MM.1S (cell line): ENCODE measurements around the gene PRPS1.

Source experiments
- DNase-seq: peaks from one replicate; pipeline ENCODE4 v3.0.0-alpha.2; 2015
- H2AFZ ChIP-seq: fragments of 300-600 bp; sonication (generic); 2 replicates; pipeline ENCODE4 v1.6.0; 2016; ENCODE audit warnings: antibody characterized with exemption, low read length
- H3F3A ChIP-seq: fragments of 300-600 bp; sonication (generic); 2 replicates; pipeline ENCODE4 v1.6.1; 2016; ENCODE audit warnings: mild to moderate bottlenecking, antibody characterized with exemption, low read length, moderate library complexity, mixed read lengths; ENCODE audit not compliant: insufficient read depth
- H3K27ac ChIP-seq: fragments of 300-600 bp; sonication (generic); 2 replicates; pipeline ENCODE4 v1.5.1; 2016; ENCODE audit warnings: mild to moderate bottlenecking, low read length
- H3K27me3 ChIP-seq: fragments of 300-600 bp; sonication (generic); replicated peaks from 2 replicates; pipeline ENCODE4 v1.6.0; 2016; ENCODE audit warnings: low read length; ENCODE audit not compliant: insufficient read depth
- H3K36me3 ChIP-seq: fragments of 300-600 bp; sonication (generic); replicated peaks from 2 replicates; pipeline ENCODE4 v1.6.1; 2016; ENCODE audit warnings: mild to moderate bottlenecking, low read length, mixed read lengths; ENCODE audit not compliant: insufficient read depth
- H3K4me1 ChIP-seq: fragments of 300-600 bp; sonication (generic); 2 replicates; pipeline ENCODE4 v1.6.1; 2016; ENCODE audit warnings: low read length, mixed read lengths
- H3K4me2 ChIP-seq: fragments of 300-600 bp; sonication (generic); 2 replicates; pipeline ENCODE4 v1.6.0; 2016; ENCODE audit warnings: low read depth, low read length
- H3K4me3 ChIP-seq: fragments of 300-600 bp; sonication (generic); 2 replicates; pipeline ENCODE4 v1.5.1; 2016; ENCODE audit warnings: low read length, mixed read lengths
- H3K79me2 ChIP-seq: fragments of 300-600 bp; sonication (generic); 2 replicates; pipeline ENCODE4 v1.6.1; 2016; ENCODE audit warnings: mixed run types, low read length, mixed read lengths
- H3K9ac ChIP-seq: fragments of 300-600 bp; sonication (generic); 2 replicates; pipeline ENCODE4 v1.6.1; 2016; ENCODE audit warnings: low read length, mixed read lengths
- H3K9me2 ChIP-seq: fragments of 300-600 bp; sonication (generic); replicated peaks from 2 replicates; pipeline ENCODE4 v1.6.1; 2016; ENCODE audit warnings: mild to moderate bottlenecking, low read length, mixed read lengths; ENCODE audit not compliant: insufficient read depth
- H3K9me3 ChIP-seq: fragments of 300-600 bp; sonication (generic); replicated peaks from 2 replicates; pipeline ENCODE4 v1.6.1; 2016; ENCODE audit warnings: mild to moderate bottlenecking, low read length, mixed read lengths; ENCODE audit not compliant: insufficient read depth
- H4K20me1 ChIP-seq: fragments of 300-600 bp; sonication (generic); 2 replicates; pipeline ENCODE4 v1.6.1; 2016; ENCODE audit warnings: mild to moderate bottlenecking, low read length, moderate library complexity, mixed read lengths; ENCODE audit not compliant: insufficient read depth
- EZH2 ChIP-seq: fragments of 300-600 bp; sonication (generic); optimal IDR thresholded peaks from 2 replicates; pipeline ENCODE3; 2017; ENCODE audit warnings: low read depth, mild to moderate bottlenecking, antibody characterized with exemption, low read length, mixed read lengths
- EZH2phosphoT487 ChIP-seq: fragments of 300-600 bp; sonication (generic); IDR thresholded peaks from 2 replicates; pipeline ENCODE4 v1.6.1; 2018; ENCODE audit warnings: antibody characterized with exemption, low read length
- TF ChIP-seq, protein P1 (sequence below): fragments of 300-600 bp; sonication (generic); IDR thresholded peaks from 2 replicates; pipeline ENCODE4 v1.5.1; 2016; ENCODE audit warnings: antibody characterized with exemption, low read length, mixed read lengths

Gene PRPS1

DNA sequence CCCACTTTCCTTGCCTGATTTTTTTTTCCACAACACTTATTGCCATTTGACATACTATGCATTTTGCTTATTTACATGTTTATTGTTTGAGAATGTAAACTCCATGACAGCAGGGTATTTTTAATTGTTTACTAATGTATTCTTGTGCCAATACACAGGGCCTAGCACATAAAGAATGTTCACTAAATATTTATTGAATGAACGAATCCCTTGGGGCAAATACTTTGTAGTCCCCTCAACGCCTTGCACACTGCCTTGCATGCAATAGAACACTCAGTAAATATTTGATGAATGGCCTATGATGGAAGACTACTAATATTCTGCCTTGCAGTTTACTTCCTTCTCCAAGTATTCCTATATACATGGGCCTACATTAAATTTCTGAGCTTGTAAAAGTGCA lies 1.4 kb upstream of the PRPS1 start:
- no peak overlapping the region for H3K27ac ChIP-seq
- no peaks in the 10 kb centered on the region for H3K9me3 ChIP-seq
- H3K27me3 ChIP-seq: no peaks in the 10 kb centered on the region
- H3K4me3 ChIP-seq: no peak overlapping the region
- no peaks in the 10 kb centered on the region for H3K9me2 ChIP-seq
- DNase-seq: no peak
- TF ChIP-seq, protein P1, sequence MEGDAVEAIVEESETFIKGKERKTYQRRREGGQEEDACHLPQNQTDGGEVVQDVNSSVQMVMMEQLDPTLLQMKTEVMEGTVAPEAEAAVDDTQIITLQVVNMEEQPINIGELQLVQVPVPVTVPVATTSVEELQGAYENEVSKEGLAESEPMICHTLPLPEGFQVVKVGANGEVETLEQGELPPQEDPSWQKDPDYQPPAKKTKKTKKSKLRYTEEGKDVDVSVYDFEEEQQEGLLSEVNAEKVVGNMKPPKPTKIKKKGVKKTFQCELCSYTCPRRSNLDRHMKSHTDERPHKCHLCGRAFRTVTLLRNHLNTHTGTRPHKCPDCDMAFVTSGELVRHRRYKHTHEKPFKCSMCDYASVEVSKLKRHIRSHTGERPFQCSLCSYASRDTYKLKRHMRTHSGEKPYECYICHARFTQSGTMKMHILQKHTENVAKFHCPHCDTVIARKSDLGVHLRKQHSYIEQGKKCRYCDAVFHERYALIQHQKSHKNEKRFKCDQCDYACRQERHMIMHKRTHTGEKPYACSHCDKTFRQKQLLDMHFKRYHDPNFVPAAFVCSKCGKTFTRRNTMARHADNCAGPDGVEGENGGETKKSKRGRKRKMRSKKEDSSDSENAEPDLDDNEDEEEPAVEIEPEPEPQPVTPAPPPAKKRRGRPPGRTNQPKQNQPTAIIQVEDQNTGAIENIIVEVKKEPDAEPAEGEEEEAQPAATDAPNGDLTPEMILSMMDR: no peak
- TF ChIP-seq EZH2 (no peak), EZH2phosphoT487 (no peak)
- no peaks in the 10 kb centered on the region for H3K36me3 ChIP-seq
- no peak overlapping the region for H3K9ac ChIP-seq
- 0 out of 2 replicates have a peak, but pooled peaks cover 4% of the 10 kb centered on the region for H4K20me1 ChIP-seq
- peaks cover 35% of the 10 kb centered on the region for H3K79me2 ChIP-seq
- no peak overlapping the region for H3K4me2 ChIP-seq
- no peak overlapping the region for H2AFZ ChIP-seq
- H3K4me1 ChIP-seq: no peaks in the 10 kb centered on the region
- no peaks in the 10 kb centered on the region for H3F3A ChIP-seq

DNA sequence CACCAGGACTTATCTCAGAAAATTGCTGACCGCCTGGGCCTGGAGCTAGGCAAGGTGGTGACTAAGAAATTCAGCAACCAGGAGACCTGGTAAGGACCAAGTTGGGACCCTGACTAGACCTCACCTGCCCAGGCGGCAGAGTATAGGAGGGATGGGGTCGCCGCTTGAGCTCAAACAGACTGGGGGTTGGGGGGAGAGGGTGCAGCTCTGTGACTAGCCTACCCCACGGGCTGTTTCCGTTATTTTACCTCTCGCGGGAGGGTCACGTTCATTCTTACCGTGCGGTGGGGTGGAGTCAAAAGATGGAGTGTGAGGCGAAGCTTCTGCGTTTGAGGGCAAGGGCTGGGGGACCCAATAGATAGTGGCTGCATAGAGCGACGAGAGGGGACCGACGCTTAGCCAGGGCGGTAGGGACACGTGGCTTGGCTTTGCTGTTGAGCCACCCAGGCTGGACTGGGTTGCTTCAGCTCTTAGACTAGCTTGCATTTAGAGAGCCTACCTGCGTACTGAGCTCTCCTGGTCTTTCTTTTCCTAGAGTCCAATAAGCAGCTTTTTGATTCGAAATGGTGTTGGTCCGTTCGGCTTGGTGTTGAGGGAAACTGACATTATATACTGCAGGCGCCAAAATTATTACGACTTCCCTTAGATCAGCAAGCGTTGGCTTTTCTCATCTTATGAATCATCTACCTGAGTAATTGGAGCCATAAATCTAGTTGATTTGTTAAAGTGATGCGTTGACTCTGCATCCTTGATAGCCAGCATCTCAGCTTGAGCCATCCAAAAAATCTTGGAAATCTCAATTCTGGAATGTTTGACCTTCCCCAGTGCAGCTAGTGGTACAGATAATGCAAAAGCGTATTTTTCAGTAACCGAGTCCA lies 591 bp downstream of the PRPS1 start:
- TF ChIP-seq EZH2phosphoT487 (no peak), EZH2 (no peak)
- TF ChIP-seq, protein P1: no peak
- peak overlapping the region; percentile 76 for H3K4me3 ChIP-seq
- H3F3A ChIP-seq: no peaks in the 10 kb centered on the region
- no peaks in the 10 kb centered on the region for H3K9me2 ChIP-seq
- no peak overlapping the region for H2AFZ ChIP-seq
- peak overlapping the region; percentile 79 for H3K9ac ChIP-seq
- H3K79me2 ChIP-seq: peaks cover 50% of the 10 kb centered on the region
- H3K4me2 ChIP-seq: peak overlapping the region; percentile 45
- peak; percentile 35 for DNase-seq
- no peaks in the 10 kb centered on the region for H3K9me3 ChIP-seq
- no peaks in the 10 kb centered on the region for H3K4me1 ChIP-seq
- H3K27ac ChIP-seq: peak overlapping the region; percentile 64; the same call in 1 of the 2 replicates
- no peaks in the 10 kb centered on the region for H3K27me3 ChIP-seq
- no peaks in the 10 kb centered on the region for H3K36me3 ChIP-seq
- H4K20me1 ChIP-seq: 0 out of 2 replicates have a peak, but pooled peaks cover 4% of the 10 kb centered on the region

DNA sequence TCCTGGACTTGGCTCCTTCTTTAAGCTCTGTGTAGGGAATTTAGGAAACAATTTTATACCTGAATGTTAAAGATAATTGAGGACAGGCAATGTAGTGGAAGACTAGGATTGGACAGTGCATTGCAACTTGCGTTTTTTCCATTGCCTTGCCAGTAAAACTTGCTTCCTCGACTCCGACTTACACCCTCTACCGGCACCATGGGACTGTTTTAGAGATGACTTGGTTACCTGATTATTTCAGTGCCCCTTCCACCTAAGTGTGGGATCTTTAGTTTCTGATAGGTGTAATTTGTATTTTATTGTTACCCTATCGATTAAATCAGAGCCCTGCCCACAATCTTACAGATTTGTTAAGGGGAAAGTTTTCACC lies 1.2 kb downstream of the PRPS1 start:
- H3K9ac ChIP-seq: peak overlapping the region; percentile 79; the same call in 1 of the 2 replicates
- H3K27me3 ChIP-seq: no peaks in the 10 kb centered on the region
- H3K4me2 ChIP-seq: peak overlapping the region; percentile 45
- H3K36me3 ChIP-seq: no peaks in the 10 kb centered on the region
- H3K9me2 ChIP-seq: no peaks in the 10 kb centered on the region
- H3K79me2 ChIP-seq: peaks cover 54% of the 10 kb centered on the region
- peak; percentile 11 for DNase-seq
- 0 out of 2 replicates have a peak, but pooled peaks cover 4% of the 10 kb centered on the region for H4K20me1 ChIP-seq
- H3K4me3 ChIP-seq: peak overlapping the region; percentile 76
- no peak for TF ChIP-seq EZH2phosphoT487
- TF ChIP-seq, protein P1: peak; percentile 22
- H3K4me1 ChIP-seq: no peaks in the 10 kb centered on the region
- H3K9me3 ChIP-seq: no peaks in the 10 kb centered on the region
- H3K27ac ChIP-seq: no peak overlapping the region
- no peak overlapping the region for H2AFZ ChIP-seq
- no peaks in the 10 kb centered on the region for H3F3A ChIP-seq
